GM10847 (cell line): ENCODE results near the gene FOXL3.

Source experiments
- POLR2A ChIP-seq: IDR thresholded peaks from 2 replicates; pipeline ENCODE4 v1.6.1; 2011; ENCODE audit not compliant: insufficient read length; ENCODE audit errors: extremely low read depth

Gene FOXL3

DNA sequence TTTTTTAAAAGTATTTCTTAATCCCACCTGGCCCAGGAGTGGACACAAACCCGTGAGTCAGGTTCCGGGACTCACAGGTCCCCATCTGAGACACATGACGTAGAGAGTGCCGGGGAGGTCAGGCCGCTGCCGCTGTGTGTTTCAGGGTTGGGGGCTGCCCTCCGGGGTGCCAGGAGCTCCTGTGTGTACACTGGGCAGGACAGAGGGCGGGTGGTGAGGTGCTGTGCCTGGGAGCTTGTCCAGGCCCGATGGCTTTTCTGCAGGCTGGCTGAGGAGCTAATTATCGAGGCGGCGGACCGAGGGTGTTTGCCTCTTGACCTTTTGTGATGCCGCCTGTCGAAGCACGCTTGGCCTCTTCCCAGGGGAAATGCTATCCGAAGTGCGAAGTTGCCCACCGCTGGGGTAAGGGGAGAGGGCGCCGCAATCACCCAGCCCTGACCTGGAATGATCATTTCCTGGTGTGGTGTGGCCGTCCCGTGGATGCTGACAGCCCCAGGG lies 42.1 kb downstream of the FOXL3 start:
- no peak for TF ChIP-seq POLR2A

DNA sequence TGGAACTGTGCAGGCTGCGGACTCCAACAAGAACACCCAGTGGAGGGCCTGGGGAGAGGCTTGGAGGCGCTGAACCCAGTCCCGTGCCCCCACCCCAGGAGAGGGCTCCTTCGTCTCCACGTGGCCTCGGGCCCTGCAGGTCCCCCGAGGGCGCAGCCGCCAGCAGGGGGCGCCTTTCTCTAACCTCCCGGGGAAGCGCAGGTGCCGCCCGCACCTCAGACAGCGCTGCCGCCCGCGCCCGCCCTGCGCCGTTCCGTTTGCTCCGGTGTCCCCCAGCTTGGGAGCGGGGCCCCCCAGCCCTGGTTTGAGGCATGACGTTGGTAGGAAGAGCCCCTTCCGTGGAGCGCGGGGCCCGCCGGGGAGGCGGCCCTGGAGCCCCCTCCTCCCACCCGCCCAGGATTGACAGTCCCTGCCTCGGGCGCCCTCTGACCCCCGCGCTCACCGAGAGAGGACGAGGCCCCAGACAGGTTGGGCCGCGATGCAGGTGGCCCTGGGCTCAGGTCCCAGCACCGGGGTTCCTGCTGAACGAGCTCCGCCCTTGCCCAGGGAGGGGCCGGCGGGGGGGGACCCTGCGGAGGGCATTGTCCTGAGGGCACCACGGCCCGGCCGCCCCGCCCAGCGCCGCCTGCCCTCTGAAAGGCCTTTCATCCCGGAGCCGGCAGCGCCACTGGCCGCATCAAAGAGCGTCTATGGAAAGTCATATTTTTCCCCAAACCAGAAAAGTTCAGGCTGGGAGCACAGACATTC lies 42.8 kb downstream of the FOXL3 start:
- no peak for TF ChIP-seq POLR2A

DNA sequence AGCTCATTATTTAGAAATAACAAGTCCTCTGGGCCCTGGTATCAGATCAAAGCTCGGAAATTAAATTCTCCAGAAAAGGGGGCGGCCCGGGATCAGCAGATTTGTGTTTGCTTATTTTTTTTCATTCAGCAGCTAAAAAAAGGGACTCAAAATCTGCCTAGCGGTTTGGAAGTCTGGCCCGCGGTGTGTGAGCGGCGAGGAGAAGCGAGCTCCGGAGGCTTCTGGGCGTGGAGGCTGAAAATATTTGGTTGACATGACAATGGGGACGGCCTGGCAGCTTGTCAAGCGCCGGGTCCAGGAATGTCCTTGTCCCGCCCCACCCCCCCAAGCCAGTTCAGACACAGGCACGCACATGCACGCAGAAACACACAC lies 43.4 kb downstream of the FOXL3 start:
- no peak for TF ChIP-seq POLR2A

GRCh38 chr7:334618-335357 lies 44.8 kb downstream of the FOXL3 start:
- no peak for TF ChIP-seq POLR2A

DNA sequence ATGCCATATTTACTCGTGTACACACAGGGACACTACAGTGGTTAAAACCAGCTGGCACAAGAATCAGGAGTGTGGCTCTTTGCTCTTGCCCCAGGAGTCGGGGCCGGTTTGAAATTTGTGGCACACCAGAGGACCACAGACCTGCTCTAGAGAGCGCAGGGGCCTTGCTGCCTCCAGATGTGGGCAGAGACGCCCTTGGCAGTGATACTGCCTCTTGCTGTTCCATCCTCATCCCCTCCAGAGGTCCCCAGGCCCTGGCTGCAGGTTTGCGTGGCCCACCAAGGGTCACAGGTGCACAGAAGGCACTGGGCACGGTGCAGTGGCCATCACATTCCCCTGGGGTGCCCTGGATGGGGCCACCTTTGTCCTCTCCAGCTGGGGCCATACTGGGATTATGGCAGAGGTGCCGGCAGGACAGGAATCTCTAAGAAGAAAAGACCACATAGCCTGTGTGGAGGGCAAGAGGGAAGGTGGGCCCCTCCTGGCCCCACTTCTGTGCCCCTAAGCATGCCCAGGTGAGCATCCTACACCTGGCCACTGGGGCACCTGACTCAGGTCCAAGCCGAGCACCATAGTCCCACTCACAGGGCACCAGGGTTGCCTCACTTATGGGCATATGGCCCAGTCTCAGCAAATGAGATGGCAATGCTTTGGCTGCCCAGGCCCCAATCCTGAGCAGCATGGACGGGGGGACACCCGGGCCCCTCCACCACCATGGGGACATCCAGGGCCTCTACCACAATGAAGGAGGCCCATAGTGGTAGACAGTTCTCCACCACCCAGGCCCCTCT lies 45.6 kb downstream of the FOXL3 start:
- no peak for TF ChIP-seq POLR2A

- TF ChIP-seq POLR2A = no peak
Measured at GRCh38 chr7:336810-337566, 47.0 kb downstream of the FOXL3 start.

GRCh38 chr7:337567-337951 lies 47.6 kb downstream of the FOXL3 start:
- TF ChIP-seq POLR2A = no peak

GRCh38 chr7:338295-339061 lies 48.5 kb downstream of the FOXL3 start:
- no peak for TF ChIP-seq POLR2A

DNA sequence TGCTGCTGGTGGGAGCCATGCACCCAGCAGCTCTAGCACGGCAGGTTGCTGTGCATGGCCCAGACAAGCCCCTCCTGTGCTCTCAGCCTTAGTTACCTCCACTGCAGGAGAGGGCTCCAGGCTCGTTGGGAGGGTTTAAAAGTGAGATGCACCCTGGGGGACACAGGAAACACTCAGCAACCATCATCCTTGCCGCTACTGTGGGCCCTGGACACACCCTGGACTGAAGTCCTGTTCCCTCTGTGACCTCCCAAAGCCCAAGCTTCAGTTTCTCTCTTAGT lies 49.0 kb downstream of the FOXL3 start:
- TF ChIP-seq POLR2A = no peak

GRCh38 chr7:339696-340095 lies 49.7 kb downstream of the FOXL3 start:
- no peak for TF ChIP-seq POLR2A

- TF ChIP-seq POLR2A = no peak
Measured at GRCh38 chr7:340200-340937, 50.4 kb downstream of the FOXL3 start.
